ENCODE data around the gene LDAF1.

DNA sequence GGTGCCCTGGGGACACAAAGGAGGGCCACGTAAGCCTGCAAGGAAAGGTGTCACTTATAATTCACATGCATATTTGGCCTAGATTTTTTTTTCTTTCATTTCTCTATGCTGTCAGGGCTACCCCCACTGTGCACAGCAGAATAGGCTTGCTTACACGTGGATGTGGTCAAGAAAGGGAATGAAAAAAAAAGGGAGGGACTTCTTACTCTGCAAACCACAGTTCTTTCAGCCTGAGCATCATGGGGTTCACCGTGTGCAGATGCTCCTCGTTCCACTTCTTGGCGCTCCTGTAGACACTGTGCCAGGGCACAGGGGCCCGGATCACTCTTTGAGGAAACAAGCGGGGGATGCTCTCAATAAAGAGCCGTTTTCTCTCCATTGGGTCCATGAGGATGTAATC lies 24.4 kb upstream of the LDAF1 start:
- TF ChIP-seq CTCF (IDR thresholded peaks at IDR 0.05) (no peak), POLR2A (IDR thresholded peaks at IDR 0.05) (no peak), EP300 (IDR thresholded peaks at IDR 0.05) (no peak)
